Parathyroid adenoma (tissue), 2 donors: ENCODE results near the gene MMAB.

Experiments
- H2AFZ ChIP-seq: fragments of 300-600 bp; sonication (generic); one replicate; pipeline ENCODE4 v1.7.0; 2017; ENCODE audit warnings: antibody characterized with exemption, mild to moderate bottlenecking
- H3K27ac ChIP-seq: fragments of 300-600 bp; sonication (generic); one replicate; pipeline ENCODE4 v1.7.0; 2017
- H3K27me3 ChIP-seq: fragments of 300-600 bp; sonication (generic); one replicate; pipeline ENCODE4 v1.7.0; 2017; ENCODE audit warnings: low read length; ENCODE audit not compliant: control insufficient read depth, insufficient read depth
- H3K36me3 ChIP-seq: fragments of 300-600 bp; sonication (generic); one replicate; pipeline ENCODE4 v1.7.0; 2017; ENCODE audit warnings: low read length; ENCODE audit not compliant: control insufficient read depth, insufficient read depth
- H3K4me1 ChIP-seq: fragments of 300-600 bp; sonication (generic); one replicate; pipeline ENCODE4 v1.7.0; 2017; ENCODE audit warnings: control low read depth
- H3K4me2 ChIP-seq: fragments of 300-600 bp; sonication (generic); one replicate; pipeline ENCODE4 v1.7.0; 2017; ENCODE audit warnings: low read length
- H3K4me3 ChIP-seq: fragments of 300-600 bp; sonication (generic); one replicate; pipeline ENCODE4 v1.7.0; 2017; ENCODE audit warnings: low read depth, low read length
- H3K79me2 ChIP-seq: fragments of 300-600 bp; sonication (generic); one replicate; pipeline ENCODE4 v1.7.0; 2017; ENCODE audit warnings: control low read depth
- H3K9ac ChIP-seq: fragments of 300-600 bp; sonication (generic); one replicate; pipeline ENCODE4 v1.7.0; 2017; ENCODE audit warnings: mild to moderate bottlenecking
- H3K9me3 ChIP-seq: fragments of 300-600 bp; sonication (generic); one replicate; pipeline ENCODE4 v1.7.0; 2017; ENCODE audit warnings: low read length; ENCODE audit not compliant: control insufficient read depth
- TF ChIP-seq, protein P1 (sequence below): fragments of 300-600 bp; sonication (generic); IDR thresholded peaks from one replicate; pipeline ENCODE4 v1.7.0; 2017; ENCODE audit warnings: antibody characterized with exemption, mild to moderate bottlenecking
- donor health status: primary hyperparathyroidism.

The MMAB gene

DNA sequence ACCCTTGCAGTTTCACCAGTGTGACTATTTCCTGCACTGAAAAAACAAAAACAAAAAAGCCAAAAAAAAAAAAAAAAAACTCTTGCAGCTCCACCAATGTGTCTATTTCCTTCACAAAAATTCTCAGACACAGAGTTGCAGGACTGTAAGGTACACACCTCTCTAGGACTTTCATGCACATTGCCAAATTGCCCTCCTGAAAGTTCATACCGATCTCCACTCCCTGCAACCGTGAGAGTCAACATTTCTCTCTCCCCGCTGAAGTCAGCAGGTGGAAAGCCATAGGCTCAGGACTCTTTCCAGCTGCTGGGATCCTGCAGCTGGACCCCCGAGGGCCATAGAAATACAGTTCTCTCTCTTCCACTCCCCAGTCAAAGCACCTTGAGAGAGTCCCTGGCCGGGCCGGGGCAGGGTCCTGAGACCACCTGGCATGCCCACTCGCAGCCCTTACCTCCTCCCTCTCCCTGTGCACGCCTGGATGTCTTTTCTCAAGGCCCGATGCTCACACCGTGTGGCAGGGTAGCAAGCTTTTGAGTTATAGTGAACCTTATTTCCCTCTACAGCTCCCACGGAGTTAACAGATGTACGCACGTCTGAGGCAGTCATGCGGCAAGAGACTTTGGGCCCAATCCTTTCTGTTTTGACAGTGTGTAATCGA, 23.6 kb downstream of the MMAB start:
- no peak overlapping the region for H3K27ac ChIP-seq
- H3K9me3 ChIP-seq = no peaks in the 10 kb centered on the region
- H3K27me3 ChIP-seq = no peaks in the 10 kb centered on the region
- no peak overlapping the region for H3K9ac ChIP-seq
- TF ChIP-seq, protein P1, sequence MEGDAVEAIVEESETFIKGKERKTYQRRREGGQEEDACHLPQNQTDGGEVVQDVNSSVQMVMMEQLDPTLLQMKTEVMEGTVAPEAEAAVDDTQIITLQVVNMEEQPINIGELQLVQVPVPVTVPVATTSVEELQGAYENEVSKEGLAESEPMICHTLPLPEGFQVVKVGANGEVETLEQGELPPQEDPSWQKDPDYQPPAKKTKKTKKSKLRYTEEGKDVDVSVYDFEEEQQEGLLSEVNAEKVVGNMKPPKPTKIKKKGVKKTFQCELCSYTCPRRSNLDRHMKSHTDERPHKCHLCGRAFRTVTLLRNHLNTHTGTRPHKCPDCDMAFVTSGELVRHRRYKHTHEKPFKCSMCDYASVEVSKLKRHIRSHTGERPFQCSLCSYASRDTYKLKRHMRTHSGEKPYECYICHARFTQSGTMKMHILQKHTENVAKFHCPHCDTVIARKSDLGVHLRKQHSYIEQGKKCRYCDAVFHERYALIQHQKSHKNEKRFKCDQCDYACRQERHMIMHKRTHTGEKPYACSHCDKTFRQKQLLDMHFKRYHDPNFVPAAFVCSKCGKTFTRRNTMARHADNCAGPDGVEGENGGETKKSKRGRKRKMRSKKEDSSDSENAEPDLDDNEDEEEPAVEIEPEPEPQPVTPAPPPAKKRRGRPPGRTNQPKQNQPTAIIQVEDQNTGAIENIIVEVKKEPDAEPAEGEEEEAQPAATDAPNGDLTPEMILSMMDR = no peak
- H3K79me2 ChIP-seq = no peaks in the 10 kb centered on the region
- no peaks in the 10 kb centered on the region for H3K4me1 ChIP-seq
- H3K4me3 ChIP-seq = no peak overlapping the region
- H3K4me2 ChIP-seq = no peak overlapping the region
- no peaks in the 10 kb centered on the region for H3K36me3 ChIP-seq
- H2AFZ ChIP-seq = no peak overlapping the region

DNA sequence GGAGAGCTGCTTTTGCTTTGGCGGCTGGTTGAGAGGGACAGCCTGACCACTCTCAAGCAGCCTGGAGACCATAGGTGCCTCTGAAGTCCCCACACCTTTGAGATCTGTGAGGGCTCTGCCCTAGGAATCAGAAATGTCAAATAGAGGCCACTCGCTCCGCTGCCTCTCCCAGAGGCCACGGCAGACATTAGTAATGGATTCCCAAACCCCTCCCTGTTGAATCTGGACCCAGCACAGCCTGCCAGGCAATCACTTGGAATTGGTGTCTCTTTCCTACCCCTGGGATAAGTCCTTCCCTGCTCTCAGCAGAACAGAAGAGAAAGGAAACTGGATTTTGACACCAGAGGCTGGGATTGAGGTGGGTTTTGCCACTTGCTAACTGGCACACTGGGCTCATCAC, 25.0 kb downstream of the MMAB start:
- H3K27ac ChIP-seq = no peak overlapping the region
- no peak overlapping the region for H2AFZ ChIP-seq
- no peak overlapping the region for H3K4me2 ChIP-seq
- H3K9ac ChIP-seq = no peak overlapping the region
- TF ChIP-seq, protein P1 = no peak
- H3K27me3 ChIP-seq = no peaks in the 10 kb centered on the region
- H3K9me3 ChIP-seq = no peaks in the 10 kb centered on the region
- H3K4me3 ChIP-seq = no peak overlapping the region
- H3K4me1 ChIP-seq = no peaks in the 10 kb centered on the region
- H3K79me2 ChIP-seq = no peaks in the 10 kb centered on the region
- H3K36me3 ChIP-seq = no peaks in the 10 kb centered on the region

DNA sequence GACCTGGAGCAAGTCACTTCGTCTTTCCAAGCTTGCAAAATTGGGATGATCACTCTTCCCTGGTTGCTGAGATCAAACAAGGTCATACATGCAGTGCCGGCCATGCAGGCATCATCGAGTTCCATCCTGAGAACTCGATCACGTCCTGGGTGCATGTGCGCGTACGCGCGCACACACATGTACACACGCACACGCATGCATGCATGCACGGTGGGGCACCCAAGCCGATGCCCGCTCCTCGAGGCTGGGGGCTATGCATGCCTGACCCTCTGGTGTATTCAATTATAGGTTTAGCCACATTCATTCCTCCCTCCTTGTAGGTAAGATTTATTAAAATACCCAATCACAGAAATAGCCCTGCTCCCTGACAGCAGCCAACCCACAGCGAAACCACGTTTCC, 26.0 kb downstream of the MMAB start:
- Histone ChIP-seq H3K79me2 (no peaks in the 10 kb centered on the region), H3K4me1 (no peaks in the 10 kb centered on the region), H3K36me3 (no peaks in the 10 kb centered on the region), H3K4me2 (no peak overlapping the region), H3K27ac (no peak overlapping the region), H3K9ac (no peak overlapping the region), H3K9me3 (no peaks in the 10 kb centered on the region), H3K4me3 (no peak overlapping the region), H2AFZ (no peak overlapping the region), H3K27me3 (no peaks in the 10 kb centered on the region)
- TF ChIP-seq, protein P1 = no peak

DNA sequence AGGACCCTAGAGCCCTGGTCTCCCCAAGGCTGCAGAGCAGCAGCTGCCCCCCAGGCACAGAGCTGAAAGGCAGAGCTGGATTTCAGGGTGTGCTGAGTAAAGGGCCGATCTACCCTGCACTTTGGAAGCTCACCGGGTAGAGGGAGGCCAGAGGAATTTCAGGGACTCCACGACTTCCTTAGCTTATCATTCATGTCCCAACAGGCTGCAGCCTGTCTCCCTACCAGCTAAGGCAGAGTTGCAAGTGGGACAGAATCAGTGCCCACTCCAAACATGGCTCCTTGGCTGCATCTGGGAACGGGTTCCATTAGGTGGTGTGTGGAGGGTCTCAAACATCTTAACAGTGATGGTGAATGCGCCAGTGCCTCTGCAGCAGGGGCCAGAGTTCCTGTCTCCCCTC, 27.5 kb downstream of the MMAB start:
- Histone ChIP-seq H3K4me1 (no peaks in the 10 kb centered on the region), H3K4me3 (no peak overlapping the region), H3K27me3 (no peaks in the 10 kb centered on the region), H3K9ac (no peak overlapping the region), H3K4me2 (no peak overlapping the region), H3K9me3 (no peaks in the 10 kb centered on the region), H3K27ac (no peak overlapping the region), H2AFZ (no peak overlapping the region), H3K36me3 (no peaks in the 10 kb centered on the region), H3K79me2 (no peaks in the 10 kb centered on the region)
- TF ChIP-seq, protein P1 = no peak

DNA sequence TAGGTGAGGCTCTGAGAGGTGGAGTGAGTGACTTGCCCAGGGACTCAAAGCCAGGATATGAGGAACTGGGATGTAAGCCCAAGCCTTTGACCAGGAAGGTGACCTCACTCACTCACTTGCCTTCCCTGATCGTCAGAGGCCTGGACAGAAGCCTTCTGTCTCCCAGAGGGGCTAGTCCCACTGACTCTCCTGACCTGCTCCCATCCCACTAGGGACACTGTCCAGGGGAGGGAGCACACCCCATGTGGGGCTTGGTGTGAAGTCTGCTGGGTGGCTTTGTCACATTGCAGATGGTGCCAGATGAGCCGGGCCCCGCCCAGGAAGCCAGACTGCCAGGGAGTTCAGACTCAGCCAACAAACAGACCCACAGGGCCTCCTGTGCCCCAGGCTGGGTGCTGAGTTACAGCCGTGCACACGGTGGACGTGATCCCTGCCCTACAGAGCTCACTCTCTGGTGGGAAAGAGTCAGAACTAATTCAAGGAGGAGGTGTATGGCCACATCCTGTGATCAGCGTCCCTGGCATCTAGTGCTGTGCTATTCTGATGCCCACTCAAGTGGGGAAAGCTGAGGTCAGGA, 28.3 kb downstream of the MMAB start:
- H3K79me2 ChIP-seq = no peaks in the 10 kb centered on the region
- TF ChIP-seq, protein P1 = no peak

More for the DNA sequence above, 28.3 kb downstream of the MMAB start:
- Histone ChIP-seq H3K9ac (no peak overlapping the region), H3K27ac (no peak overlapping the region), H3K4me1 (no peaks in the 10 kb centered on the region), H2AFZ (no peak overlapping the region), H3K4me3 (no peak overlapping the region), H3K27me3 (no peaks in the 10 kb centered on the region), H3K36me3 (no peaks in the 10 kb centered on the region), H3K9me3 (no peaks in the 10 kb centered on the region), H3K4me2 (no peak overlapping the region)
